ENCODE data around the gene SMIM17. TPM values are rescaled to one million over a fixed set of nuclear protein-coding genes. Genes with fewer than 3 reads are reported as not detected.
A peak's percentile ranks its signal among the peaks of the same experiment; 100 is the strongest.
"Not testable (repeated sequence)": the region's sequence is repeated elsewhere in the genome, so short reads cannot be mapped to it uniquely, and the experiment has no call there.

The SMIM17 gene
- total RNA-seq, 1 experiment from 2014 or later, result 0.10 TPM

DNA sequence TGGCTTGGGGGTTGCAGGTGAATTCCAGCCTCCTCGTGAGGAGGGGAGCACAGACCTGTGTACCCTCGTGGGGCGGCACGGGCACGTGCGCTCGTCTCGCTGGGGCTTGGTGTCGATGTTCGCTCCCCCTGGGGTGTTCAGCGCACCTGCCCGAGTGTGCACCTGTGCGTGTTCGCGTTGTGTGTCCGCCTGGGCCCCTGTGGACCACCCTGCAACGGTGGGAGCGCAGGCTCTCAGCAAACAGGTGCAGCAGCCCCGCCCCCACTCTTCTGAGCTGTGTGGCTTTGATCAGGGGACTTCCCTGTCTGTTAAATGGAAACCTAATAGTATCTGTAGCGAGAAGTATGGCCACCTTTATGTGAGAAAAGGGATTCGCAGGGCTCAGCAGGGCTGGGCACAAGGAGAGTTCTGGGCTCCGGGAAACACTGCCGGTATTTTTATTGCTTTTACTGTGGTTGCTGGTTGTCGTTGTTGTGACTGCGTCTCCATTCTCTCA is 549 bp downstream of the SMIM17 start:
- DNase-seq (ENCODE audit: low spot score), result no peak
- in situ Hi-C loops (cut with HindIII; ENCODE audit: low sequenced_read_pairs), result no loop called here

GRCh38 chr19:56654151-56654550 is 11.2 kb downstream of the SMIM17 start:
- in situ Hi-C loops (cut with HindIII; ENCODE audit: low sequenced_read_pairs), result no loop called here

DNA sequence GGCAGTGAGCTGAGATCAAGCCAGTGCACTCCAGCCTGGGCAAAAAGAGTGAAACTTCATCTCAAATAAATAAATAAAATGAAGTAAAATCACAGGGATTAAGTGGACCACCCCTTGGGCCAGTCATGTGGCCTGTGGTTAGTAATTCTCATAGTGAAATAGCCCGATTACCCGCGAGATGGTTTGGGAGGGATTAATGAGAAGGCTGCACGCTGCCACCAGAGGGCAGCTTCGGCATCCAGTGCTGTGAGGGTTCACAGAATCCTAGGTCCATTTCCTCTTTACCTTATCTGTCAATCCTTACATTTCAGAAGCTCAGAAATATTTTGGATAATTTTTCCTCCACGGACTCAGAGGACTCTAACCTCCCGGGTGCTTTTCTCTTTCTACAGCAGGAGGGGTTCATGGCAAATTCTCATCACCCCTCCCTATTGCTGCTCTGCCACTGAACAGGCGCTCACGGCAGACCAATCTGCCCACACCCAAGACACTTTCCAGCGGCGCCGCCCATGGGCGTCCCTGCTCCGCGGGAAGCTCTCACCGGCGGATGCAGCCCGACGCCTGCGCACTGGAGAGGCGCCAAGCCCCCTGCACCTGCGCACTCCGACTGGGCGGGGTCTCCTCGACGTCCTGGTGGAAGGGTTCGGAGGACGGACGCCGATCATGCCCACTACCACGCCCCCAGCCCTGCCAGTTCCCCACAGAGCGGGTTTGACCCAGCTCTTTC is 17.6 kb downstream of the SMIM17 start:
- in situ Hi-C loops (cut with HindIII; ENCODE audit: low sequenced_read_pairs), result no loop called here
- DNase-seq (ENCODE audit: low spot score), result peak; percentile 63

More at GRCh38 chr19:56654151-56654550, 11.2 kb downstream of the SMIM17 start:
- DNase-seq (ENCODE audit: low spot score), result no peak

- in situ Hi-C loops (cut with HindIII; ENCODE audit: low sequenced_read_pairs), result no loop called here
Observed at GRCh38 chr19:56661248-56661647, 18.3 kb downstream of the SMIM17 start.

DNA sequence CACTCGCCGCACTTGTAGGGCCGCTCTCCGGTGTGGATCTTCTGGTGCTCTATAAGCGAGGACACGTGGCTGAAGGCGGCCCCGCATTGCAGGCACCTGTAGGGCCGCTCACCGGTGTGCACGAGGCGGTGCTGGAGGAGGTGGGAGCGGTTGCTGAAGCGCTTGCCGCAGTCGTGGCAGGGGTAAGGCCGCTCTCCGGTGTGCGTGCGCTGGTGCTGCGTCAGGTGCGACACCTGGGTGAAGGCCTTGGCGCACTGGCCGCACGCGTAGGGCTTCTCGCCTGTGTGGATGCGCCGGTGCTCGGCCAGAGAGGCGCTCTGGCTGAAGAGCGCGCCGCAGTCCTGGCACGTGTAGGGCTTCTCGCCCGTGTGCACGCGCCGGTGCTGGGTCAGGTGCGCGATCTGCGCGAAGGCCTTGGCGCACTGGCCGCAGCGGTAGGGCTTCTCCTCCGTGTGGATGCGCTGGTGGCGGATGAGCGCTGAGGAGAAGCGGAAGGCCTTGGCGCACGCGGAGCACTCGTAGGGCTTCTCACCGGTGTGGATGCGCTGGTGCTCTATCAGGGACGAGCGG is 21.1 kb downstream of the SMIM17 start:
- no peak for DNase-seq (ENCODE audit: low spot score)
- in situ Hi-C loops (cut with HindIII; ENCODE audit: low sequenced_read_pairs), result no loop called here

More at GRCh38 chr19:56661248-56661647, 18.3 kb downstream of the SMIM17 start:
- DNase-seq (ENCODE audit: low spot score), result no peak

DNA sequence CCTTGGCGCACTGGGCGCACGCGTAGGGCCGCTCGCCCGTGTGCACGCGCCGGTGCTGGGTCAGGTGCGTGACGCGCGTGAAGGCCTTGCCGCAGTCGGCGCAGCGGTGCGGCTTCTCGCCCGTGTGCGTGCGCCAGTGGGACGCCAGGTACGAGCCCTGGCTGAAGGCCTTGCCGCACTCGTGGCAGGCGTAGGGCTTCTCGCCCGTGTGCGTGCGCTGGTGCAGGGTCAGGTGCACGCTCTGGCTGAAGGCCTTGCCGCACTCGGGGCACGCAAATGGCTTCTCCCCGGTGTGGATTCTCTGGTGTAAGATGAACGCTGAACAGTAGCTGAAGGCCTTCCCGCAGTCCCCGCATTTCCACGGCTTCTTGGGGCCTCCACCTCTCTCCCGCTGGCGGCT is 21.6 kb downstream of the SMIM17 start:
- DNase-seq (ENCODE audit: low spot score), result no peak
- in situ Hi-C loops (cut with HindIII; ENCODE audit: low sequenced_read_pairs), result no loop called here

GRCh38 chr19:56667311-56667870 is 24.4 kb downstream of the SMIM17 start:
- no peak for DNase-seq (ENCODE audit: low spot score)
- in situ Hi-C loops (cut with HindIII; ENCODE audit: low sequenced_read_pairs), result no loop called here

DNA sequence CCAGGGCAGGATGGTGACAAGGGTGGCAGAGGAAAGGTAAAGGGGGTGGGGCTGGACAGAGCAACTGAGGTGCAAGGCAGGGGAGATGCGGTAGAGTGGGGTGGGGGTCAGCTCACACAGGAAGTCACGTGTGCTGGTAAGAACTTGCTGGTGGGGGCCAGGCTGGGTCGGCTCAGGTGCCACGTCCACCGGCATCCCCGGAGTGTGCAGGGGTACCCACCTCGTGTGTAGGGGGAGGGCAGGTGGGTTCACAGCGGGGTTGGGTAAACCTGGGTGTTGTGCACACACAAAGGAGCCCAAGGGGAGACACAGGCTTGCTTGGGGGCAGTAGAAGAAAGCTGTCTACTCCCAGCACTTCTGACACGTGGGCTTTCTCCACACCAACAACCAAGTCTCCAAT is 25.7 kb downstream of the SMIM17 start:
- in situ Hi-C loops (cut with HindIII; ENCODE audit: low sequenced_read_pairs), result no loop called here
- DNase-seq (ENCODE audit: low spot score), result no peak

DNA sequence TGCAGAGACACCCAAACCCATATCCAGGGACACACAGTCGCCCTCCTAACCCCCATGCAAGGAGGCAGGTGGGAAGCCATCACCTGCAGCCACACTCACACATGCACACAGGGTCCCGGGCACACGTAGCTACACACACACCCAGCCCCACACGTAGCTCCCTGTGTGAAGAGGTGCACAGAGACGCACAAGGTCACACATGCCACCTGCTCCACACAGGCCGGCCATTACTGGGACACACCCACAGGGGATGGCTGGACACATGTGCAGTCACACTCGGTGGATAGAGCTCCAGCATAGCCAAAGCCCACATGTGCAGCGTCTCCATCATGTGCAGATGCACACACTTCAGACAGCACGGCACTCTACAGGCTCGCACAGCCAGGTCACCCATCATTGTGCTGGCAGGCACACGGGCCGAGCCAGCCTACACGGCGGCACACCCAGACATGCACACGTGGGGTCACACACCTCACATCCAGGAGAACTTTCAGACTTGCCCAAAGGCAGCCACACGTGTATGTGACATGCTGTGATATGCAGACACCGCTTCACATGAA is 27.5 kb downstream of the SMIM17 start:
- in situ Hi-C loops (cut with HindIII; ENCODE audit: low sequenced_read_pairs), result no loop called here
- no peak for DNase-seq (ENCODE audit: low spot score)

- in situ Hi-C loops (cut with HindIII; ENCODE audit: low sequenced_read_pairs), result no loop called here
- DNase-seq (ENCODE audit: low spot score), result no peak
Observed at GRCh38 chr19:56670961-56671612, 28.1 kb downstream of the SMIM17 start.

GRCh38 chr19:56671613-56671994 is 28.6 kb downstream of the SMIM17 start, which contains the start of gene ZNF835:
Gene ZNF835 (minus strand): TSS chr19:56671757. CDS start chr19:56665198, 6,559 bp downstream.
- DNase-seq (ENCODE audit: low spot score), result peak; percentile 97
- in situ Hi-C loops (cut with HindIII; ENCODE audit: low sequenced_read_pairs), result no loop called here

DNA sequence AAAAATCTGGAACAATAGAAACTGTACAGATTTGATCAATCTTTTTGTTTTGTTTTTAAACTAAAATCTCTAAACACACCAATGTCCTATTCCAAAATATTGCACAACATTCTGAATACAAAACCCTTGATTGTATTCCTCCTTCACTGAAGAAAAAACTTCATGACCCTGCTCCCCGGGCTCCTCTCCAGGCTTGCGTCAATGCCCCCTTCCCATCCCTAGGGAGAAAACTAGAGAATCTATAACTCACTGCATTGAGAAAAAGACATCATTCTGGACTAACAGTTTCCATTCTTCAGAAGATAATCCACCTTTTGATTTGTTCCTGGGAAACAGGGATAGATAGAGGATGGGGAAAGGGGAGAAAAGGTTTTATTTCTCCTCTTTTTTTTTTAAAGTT is 29.7 kb downstream of the SMIM17 start:
- DNase-seq (ENCODE audit: low spot score); in situ Hi-C loops (cut with HindIII; ENCODE audit: low sequenced_read_pairs): not testable (repeated sequence)

DNA sequence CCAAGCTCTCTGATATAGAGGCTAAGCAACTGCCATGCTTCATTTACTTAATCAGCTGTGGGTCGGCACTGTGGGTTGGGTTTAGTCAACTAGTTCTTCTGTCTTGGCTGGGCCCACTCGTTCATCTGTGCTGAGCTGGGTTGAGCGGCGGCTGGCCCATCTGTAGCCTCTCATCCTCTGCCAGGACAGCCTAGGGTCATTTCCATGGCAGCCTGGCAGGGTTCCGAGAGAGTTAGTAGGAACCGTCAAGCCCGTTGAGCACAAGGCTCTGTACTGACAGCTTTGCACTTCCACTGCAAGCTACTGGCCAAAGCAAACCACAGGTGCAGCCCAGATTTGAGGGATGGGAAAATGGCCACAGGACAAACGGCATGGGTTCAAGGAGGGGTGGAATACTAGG is 35.2 kb downstream of the SMIM17 start:
- in situ Hi-C loops (cut with HindIII; ENCODE audit: low sequenced_read_pairs), result no loop called here
- DNase-seq (ENCODE audit: low spot score), result peak; percentile 56

GRCh38 chr19:56681702-56682101 is 38.7 kb downstream of the SMIM17 start:
- DNase-seq (ENCODE audit: low spot score), result no peak

DNA sequence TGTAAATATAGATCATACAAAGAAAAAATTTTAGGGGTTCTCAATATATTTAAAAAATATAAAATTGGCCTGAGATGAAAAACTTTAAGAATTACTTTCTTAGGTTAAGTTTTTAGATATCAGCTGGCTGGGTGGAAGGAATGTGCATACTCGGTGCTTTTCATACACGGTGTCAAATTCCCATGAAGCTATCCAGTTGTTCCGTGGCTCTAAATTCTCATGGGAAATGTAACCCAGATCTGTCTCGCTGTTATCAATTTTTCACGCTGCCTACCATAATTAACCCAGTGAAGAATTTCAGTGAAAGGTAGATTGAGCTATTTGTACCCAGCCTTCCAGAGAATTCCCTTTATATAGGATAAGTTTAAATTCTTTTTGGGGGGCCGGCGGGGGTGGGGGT is 40.2 kb downstream of the SMIM17 start:
- no peak for DNase-seq (ENCODE audit: low spot score)
- in situ Hi-C loops (cut with HindIII; ENCODE audit: low sequenced_read_pairs), result no loop called here

More at GRCh38 chr19:56681702-56682101, 38.7 kb downstream of the SMIM17 start:
- in situ Hi-C loops (cut with HindIII; ENCODE audit: low sequenced_read_pairs), result no loop called here

GRCh38 chr19:56687031-56687430 is 44.1 kb downstream of the SMIM17 start:
- in situ Hi-C loops (cut with HindIII; ENCODE audit: low sequenced_read_pairs), result no loop called here
- DNase-seq (ENCODE audit: low spot score), result no peak

DNA sequence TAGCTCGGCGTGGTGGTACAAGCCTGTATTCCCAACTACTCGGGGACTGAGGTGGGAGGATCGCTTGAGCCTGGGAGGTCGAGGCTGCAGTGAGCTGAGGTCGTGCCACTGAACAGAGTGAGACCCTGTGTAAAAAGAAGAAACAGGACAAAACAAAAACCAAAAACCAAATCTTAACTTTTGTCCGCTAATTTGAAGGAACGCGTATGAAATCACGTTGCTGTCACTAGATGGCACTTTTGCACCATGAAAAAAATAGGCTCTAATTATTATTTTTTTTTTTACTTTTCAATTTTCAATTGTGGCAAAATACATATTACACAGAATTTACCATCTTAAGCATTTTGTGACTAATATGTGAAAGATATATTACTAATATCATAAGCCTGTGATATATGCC is 46.2 kb downstream of the SMIM17 start:
- DNase-seq (ENCODE audit: low spot score), result no peak
- in situ Hi-C loops (cut with HindIII; ENCODE audit: low sequenced_read_pairs), result no loop called here

- no peak for DNase-seq (ENCODE audit: low spot score)
- in situ Hi-C loops (cut with HindIII; ENCODE audit: low sequenced_read_pairs), result no loop called here
Observed at GRCh38 chr19:56690670-56691069, 47.7 kb downstream of the SMIM17 start.

- in situ Hi-C loops (cut with HindIII; ENCODE audit: low sequenced_read_pairs), result no loop called here
- DNase-seq (ENCODE audit: low spot score), result no peak
Observed at GRCh38 chr19:56692206-56692895, 49.4 kb downstream of the SMIM17 start.
